Measurements from ENCODE around the gene SAP30L.

The SAP30L gene

DNA sequence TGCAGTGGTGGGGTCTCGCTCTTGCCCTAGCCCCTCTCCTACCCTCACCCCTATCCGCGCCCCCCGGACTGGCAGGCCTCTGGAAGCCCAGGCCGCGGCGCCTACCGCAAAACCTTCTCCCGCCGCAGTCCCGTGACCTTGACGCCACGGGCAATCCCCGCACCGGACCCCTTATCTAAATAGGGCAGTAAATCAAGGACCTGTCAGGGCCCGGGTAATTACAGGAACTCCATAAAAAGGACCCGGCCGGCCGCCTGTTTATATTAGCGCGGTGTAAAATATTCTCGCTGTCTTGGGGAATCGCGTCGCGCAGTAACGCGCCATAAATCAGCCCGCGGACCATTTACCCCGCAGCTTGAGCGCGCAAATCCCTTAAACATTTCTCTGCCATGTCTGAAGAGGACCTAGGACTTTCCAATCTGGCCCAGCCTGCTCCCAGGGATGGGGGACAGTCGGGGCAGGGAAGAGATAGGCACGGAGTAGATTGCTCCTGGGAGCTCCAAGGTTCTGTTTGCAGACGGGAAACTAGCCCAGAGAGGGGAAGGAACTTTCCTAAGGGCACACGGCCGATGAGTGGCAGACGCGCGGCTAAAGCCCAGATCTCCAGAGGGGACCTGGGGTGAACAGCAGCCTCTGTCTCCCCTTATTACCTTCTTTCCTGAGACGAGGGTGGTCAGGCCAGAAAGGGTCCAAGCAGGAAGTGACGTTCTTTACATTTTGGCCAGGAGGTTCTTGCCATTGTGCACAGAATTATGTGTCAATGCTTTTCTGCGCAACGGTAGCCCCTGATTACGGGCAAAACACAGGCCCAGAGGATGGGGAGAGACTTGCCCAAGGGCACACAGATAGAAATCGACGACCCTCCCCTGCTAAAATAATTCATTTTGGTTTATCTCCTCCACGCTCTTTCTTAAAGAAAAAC, 37.0 kb downstream of the SAP30L start:
- no peak for DNase-seq

DNA sequence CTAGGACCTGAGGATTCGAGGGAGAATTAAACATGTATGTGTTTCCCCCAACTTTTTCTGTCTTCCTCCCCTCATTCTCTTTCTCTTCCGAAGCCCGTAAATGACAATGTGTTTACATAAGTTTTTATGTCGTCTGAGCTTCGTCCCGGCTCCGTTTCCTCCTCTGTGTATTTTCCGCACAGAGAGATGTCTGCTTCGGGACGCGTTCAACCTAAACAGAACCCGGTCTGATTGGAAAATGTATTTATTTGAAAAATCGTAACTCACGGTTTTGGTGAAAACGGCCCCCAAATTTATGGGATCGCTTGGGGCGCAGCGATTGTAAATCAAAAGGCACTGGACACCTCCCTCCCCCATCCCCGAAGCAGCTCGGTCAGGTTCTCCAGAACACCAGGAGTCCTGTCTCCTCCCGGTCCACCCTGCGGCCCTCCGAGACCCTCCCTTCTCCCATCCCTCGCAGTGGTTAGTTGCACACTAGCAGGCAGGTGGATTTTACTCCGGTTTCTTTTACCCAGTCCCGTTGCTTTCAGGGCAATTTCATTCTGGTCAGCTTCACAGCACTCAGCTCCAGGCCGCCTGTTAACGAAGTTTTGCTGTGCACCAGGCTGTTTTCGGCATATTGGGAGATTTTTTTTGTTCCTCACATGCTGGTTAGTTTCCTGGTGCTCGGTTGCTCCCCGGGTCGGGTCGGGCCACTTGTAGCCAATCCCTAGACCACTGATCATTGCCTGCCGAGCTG, 38.0 kb downstream of the SAP30L start:
- no peak for DNase-seq

DNA sequence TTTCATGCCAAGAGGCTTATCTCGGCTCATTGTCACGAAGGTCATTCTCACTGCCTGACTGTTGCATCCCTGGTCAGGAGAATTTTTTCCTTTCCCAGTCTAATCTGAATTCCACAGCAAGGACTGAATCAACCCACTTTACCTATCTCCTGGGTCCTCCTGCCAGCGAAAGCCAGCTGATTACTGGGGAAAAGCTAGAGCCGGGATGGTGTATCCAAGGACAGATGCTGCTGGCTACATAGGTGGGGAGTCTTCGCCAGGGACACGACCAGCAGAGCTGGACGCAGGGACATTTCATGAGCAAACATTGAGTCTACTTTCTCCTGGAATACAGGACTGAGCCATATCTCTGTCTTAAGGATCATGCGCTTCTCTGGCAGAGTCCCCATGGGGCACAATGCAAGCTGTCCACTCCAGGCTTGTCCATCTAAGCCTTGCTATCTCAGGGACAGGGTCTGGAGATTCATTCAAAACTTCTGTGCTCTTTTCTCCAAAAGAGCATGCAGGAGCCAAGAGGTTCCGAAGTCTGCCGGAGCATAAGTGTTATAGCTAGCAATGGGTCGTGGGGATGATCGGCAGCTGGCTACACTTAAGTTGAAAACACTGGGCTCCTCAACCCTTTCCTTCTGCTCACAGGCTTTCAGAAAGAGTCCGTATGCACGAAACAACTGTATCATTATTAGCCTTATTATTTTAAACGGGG, 38.7 kb downstream of the SAP30L start:
- no peak for DNase-seq

DNA sequence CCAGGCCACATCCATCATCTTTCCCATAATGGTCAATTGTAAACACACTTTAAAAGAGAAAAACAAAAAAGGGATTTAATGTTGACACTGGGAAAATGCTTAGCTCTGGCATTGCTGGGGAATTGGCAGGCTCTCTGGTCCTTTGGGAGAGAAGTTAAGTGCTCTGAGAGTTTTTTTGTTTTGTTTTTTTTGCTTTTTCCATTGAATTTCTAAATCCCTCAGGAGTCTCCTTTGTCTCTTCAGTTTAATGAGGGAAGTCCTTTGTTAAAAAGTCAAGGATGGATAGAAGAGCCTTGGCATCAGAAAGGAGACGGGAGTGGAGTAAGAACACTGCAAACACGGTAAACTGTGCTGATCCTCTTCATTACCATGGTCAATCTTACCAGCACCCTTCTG, 39.3 kb downstream of the SAP30L start:
- no peak for DNase-seq

DNA sequence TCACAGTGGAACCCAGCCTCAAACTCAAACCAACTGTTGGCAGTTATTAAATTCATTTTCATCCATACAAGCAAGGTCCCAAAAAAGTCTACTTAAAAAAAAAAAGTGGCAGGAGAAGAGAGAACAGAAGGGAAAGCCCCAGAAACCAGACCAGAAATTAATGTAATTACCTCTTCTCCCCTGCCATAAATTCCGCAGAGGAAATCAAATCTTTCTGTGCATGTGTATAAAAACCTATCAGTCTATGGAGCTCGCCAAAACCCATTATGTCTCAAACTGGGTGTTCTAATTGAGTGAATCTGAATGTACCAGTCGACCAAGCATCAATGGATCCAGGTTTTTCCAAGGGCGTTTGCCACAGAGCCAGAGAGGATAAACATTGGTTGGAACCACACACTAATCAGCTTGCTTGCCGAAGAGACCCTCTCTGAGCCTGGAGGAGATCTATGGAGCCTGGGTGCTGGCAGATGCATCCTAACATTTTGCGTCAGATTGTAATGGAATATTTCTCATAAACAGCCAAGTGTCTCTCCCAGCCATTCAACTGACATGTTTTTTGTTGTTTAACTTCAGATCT, 40.1 kb downstream of the SAP30L start:
- no peak for DNase-seq

DNA sequence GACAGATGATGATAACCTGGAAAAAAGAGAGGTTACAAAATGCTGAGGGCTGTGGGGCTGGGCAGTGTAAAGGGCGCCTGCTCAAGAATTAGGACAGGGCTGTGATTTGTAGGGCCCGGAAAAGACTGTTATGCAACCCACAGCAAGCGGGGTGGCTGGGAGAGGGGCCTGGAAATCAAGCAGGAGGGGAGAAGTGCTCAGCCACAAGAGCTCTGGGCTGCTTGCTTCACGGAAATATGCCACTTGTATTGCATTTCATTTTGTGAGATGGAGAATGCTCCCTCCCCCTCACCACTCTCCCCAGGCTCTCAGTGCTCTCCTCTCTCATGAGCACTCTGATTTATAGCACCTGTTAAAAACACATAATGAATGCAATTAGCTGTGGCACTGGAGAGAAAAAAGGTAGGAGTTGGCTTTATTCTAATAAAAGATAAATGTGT, 40.6 kb downstream of the SAP30L start:
- DNase-seq = no peak

DNA sequence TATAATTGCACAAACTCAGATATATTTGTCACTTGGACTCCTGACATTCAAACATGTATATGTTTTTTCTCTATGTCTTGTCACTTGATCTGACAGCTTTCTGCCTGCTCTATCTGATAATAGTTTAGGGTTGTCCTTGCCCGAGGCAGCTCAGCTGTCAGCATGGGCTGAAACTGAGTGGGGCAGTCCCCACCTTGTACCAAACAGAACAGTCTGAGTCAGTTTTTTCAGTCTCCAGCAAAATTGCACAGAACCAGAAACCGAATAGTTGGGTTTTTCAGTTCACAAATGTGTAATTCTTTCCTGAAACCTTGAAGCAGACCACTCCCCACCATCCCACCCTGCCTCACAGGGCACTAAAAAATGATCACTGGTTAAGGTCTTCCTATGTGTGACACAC, 41.7 kb downstream of the SAP30L start:
- DNase-seq = no peak

DNA sequence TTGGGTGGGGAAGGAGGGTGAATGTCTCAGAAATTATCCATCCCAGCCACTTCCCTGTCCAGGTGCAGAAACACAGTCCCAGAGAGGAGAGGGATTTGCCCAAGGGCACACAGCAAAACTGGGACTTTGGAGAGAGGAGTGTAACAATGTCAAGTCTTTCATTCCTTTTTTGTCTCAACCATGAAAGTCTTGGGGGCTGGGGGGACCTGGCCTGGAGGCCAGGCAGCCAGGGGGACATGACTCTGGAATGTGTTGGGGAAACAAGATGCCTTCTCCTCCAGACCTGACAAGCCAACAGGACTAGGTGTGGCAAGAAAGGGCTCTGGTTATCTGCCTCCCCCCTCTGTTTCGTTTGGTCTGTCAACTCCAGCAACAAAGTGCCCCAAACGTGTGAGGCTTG, 46.1 kb downstream of the SAP30L start:
- DNase-seq = no peak

DNA sequence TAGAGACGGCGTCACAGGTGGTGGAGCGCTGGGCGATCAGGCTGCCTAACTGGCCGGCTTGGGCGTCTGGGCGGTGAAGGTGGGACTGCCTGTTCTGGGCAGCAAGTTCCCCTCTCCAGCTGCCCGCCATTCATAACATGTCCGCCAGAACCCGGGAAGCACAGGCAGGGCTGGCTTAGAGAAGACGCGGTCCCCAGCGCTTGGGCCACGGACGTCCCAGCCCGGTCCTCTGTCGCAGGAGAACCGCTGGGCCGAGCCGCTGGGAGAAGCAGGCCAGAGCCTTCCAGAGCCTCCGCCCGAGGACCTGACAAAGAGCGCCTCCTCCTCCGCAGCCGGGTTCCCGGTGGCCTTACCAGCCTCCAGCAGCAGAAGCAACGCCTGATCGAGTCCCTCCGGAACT, 47.5 kb downstream of the SAP30L start:
- DNase-seq = no peak

DNA sequence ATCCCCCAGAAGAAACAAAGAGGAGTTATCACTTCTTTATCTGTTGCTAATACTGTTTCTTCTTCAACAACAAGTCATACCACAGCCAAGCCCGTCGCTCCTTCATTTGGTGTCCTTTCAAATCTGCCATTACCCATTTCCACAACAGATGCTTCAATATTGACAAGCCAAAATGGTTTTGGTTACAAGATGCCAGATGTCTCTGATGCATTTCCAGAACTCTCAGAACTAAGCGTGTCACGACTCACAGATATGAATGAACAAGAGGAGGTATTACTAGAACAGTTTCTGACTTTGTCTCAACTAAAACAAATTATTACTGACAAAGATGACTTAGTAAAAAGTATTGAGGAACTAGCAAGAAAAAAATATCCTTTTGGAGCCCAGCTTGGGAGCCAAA, 48.2 kb downstream of the SAP30L start:
- DNase-seq = no peak

DNA sequence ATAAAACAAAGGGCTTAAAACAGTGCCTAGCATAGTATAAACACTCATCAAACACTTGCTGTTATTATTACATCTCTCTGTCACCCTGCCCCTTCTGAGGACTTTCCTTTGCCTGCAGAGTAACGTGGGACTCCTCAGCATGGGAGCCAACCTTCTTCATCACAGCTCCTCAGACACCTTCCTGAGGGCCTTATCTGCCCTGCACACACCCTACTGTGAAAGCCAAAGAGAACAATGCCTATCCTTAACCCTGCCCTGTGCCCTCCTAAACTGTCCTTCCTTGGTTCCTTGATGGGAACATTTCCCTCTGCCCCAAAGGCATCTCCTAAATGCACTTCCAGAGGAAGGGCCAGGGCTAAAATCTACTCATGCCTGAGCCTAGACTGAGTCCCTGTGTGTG, 52.8 kb downstream of the SAP30L start:
- DNase-seq = no peak

DNA sequence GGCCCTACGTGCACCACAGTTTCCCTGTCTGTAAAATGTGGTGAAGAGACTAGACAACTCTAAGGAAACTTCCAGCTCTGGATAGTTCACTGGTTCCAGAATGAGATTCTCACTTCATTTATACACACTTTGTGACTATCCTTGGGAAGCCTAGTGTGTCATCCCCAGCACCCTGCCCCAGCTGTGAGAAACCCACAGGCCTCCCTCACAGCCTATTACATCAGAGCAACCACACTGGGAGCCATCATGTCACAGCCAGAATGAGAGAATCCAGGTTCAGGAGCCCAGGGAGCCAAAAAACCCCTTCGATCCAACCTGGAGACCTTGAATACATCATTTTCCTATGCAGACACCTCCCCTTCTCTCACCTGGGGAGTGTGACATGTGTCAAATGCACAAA, 53.2 kb downstream of the SAP30L start:
- no peak for DNase-seq

DNA sequence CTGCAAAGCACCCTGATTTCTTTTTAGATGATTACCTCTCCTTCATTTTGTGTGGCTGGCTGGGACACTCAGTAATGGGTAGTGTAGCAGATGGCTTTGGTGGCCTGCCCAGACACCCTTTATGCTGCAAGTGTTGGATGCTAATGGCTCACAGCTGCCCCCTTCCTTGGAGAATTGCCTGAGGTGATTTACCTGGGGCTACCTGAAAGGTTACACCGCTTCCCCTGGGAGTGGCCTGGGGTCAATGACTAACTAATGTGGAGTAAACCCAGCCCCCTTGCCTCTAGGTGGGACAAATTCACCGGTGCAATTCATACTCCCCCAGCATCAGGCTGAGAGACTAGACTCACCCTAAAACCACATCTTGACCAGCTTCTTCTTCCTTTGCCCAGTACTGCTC, 55.8 kb downstream of the SAP30L start:
- no peak for DNase-seq

DNA sequence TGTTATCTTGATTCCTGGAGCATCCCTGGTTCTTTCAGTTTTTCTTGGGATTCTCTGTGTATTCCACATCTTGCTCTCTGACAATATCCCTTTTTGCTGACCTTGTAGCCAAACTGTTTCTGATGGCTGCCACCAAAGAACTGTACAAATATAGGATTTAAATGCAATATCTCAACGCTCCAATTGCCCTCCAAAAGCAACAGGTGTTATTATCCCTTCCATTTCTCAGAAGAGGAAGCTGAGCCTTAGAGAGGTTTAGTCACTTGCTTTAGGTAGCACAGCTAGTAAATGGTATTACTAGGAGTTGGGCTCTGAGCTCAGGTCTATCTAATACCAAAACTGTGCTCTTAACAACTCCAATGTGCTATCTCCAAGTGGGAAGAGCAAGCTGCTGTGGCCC, 56.4 kb downstream of the SAP30L start:
- no peak for DNase-seq

DNA sequence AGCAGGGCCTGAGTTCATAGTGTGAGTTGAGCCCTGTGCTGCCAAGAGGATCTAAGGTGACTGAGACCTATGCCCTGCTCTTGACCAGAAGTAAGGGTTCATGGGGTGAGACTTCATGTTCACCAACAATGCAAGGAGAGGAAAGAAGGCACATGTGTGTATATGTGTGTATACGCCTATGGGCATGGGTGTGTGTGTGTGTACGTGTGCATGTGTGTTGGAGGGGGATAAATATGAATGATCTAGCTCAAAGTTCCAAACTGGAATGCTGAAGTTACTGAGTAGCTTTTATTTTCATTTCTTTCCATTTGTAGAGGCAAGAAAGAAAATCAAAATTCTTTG, 57.9 kb downstream of the SAP30L start:
- no peak for DNase-seq

DNA sequence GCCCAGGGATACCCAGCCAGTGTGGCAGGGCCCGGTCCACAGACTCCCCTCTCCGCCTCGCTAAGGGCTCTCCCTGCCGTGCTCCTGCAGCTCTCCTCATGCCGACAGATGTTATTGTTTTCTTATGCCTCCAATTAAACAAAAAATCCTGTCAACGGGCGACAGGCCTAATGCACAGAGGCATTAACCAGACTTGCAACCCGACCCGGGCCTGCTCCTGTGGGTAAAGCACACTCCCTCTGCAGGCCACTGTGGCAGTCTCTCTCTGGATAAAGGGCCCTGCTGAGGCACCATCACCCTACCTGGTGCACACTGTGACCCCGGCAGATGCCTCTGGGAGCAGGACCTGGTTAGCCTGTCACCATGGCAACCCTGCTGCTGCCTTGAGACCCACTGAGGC, 59.8 kb downstream of the SAP30L start:
- no peak for DNase-seq

DNA sequence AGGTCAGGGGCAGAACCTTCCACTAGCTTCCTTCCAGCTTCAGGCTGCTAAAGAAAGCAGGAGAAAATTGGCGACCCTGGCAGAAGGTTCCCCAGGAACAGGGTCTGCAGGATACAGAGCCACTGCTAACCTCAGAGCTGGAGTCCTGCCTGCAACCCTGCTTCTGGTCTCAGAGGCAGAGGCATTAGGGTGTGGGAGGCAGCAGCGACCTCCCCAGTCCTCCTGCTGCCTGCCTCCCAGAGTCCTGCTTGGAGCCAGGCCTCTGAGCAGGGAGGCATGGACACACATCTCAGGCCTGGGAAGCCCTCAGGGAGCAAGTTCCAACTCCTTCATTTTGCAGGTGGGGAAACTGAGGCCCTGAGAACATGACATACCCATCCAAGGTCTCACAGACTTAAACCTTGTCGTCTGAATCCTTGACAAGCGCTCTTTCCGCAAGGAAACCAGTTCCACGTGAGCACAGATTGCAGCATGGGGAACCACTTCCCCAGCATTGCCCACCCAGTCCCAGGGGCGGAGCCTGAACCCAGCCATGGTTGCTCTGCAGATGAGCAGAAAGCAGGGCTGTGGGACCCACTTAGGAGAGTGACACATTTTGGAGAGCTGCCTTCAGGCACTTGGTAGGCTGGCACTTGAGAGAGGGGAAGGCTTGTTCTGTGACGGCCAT, 60.4 kb downstream of the SAP30L start:
- no peak for DNase-seq

DNA sequence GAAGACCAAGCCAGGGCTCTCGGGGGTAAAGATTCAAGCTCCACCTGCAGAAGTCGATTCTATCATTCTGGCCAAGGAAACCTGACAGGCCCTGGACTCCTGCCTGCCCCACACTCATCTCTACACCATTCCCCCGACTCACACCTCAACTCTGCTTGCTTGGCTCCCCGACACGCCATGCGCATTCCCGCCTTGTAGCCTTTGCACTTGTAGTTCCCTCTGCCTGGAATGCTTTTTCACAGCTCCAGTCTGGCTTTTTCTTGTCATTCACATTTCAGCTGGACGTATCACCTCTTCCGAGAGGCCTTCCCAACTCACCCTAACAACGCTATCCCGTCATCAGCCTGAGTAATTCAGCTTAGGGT, 60.9 kb downstream of the SAP30L start:
- DNase-seq = no peak

DNA sequence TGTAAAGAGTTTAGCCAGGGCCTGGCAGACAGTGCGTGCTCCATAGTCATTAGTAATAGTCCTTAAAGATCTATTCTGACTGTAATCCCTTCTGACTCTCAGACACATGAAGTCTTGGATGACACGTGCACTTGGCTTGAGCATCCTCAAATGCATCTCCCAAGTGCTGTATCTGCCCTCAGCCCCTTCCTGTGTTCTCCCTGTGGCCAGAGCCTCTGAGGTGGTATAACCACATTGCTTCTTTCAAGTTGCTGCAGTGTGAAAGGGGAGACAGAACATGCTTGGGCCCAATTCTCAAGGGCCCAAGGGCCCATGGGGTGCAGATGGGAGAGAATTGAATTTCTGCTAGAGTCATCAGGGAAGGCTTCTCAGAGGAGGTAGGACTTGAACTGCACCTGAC, 62.3 kb downstream of the SAP30L start:
- no peak for DNase-seq

DNA sequence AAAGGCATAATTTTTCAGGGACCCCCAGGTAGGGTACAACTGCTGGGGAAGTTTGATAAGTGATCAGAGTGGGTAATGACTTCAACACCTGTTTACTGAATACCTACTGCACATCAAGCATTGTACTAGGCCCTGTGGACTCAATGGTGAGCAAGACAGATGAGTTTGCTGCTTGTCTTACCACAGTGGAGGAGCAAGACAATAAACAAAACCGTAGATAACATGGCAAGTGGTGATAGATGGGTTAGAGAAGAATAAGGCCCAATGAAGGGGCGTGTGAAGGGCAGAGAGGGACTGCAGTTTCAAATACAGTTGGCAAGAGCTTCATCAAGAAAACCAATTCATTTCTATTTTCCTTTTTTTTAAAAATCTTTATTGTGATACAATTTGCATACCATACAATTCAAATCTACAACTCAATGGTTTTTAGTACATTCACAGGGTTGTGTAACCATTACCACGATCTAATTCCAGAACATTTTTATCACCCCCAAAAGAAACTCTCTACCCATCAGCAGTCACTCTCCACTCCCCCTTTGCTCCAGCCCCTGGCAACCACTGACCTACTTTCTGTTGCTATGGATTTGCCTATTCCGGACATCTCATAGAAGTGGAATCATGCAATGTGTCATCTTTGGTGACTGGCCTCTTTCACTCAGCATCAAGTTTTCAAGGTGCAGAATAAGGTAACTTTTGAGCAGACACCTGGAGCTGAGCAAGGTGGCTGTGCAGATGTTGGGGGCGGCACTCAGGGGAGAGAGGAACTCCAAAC, 64.2 kb downstream of the SAP30L start:
- DNase-seq = no peak

Data from CD4-positive, alpha-beta T cell treated with Interleukin-17A for 1 hour (primary cell).